Testis (tissue), 2 donors: Measurements from ENCODE around the gene ABTB2.

Source experiments
- CTCF ChIP-seq, 3 experiments: fragments of 450-650 bp in 2 of 3; fragments of 200-600 bp in 1 of 3; sonication (generic) in 1 of 3; IDR thresholded peaks; one replicate each; pipeline ENCODE4 v1.5.1; 2016 to 2019; ENCODE audit warnings: antibody characterized with exemption in 3 of 3, mild to moderate bottlenecking in 2 of 3, moderate library complexity in 1 of 3
- POLR2A ChIP-seq: fragments of 450-650 bp; IDR thresholded peaks from one replicate; pipeline ENCODE4 v1.6.1; 2017; ENCODE audit warnings: antibody characterized with exemption, mild to moderate bottlenecking, moderate library complexity

GRCh38 chr11:34407121-34407813, 49.5 kb upstream of the ABTB2 start:
- no peak for TF ChIP-seq CTCF (IDR thresholded peaks at IDR 0.05)
- TF ChIP-seq POLR2A = no peak
